ENCODE results near the gene PHF11.

GRCh38 chr13:49464621-49465325 lies 31.0 kb upstream of the PHF11 start:
- TF ChIP-seq EZH2 (IDR thresholded peaks at IDR 0.05; ENCODE audit: borderline replicate concordance, low read depth, low read length, poor library complexity, severe bottlenecking) (no peak), CTCF (conservative IDR thresholded peaks at IDR 0.05; ENCODE audit: low read depth, low read length) (no peak)
